ENCODE results near the gene RBM28.

RBM28 gene

DNA sequence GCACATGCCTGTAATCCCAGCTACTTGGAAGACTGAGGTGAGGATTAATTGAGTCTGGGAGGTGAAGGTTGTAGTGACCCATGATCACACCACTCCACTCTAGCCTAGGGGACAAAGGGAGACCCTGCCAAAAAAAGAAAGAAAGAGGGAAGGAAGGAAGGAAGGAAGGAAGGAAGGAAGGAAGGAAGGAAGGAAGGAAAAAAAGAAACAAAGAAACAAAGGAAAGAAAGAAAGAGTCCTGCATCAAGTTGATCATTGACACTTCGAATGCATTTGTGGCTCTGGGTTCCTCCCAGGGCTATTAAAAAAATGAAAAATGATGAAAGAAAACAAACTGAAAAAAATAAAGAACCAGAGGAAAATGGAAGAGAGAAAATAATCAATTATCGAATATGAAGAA is 21.7 kb upstream of the RBM28 start:
- H3K36me3 ChIP-seq: no peaks in the 10 kb centered on the region
- no peak for DNase-seq
- no peaks in the 10 kb centered on the region for H3K9me3 ChIP-seq (ENCODE audit: severe bottlenecking)
- no peak overlapping the region for H3K27ac ChIP-seq
- H3K27me3 ChIP-seq (ENCODE audit: insufficient read depth, low read depth, severe bottlenecking): no peaks in the 10 kb centered on the region
- TF ChIP-seq, protein P1, sequence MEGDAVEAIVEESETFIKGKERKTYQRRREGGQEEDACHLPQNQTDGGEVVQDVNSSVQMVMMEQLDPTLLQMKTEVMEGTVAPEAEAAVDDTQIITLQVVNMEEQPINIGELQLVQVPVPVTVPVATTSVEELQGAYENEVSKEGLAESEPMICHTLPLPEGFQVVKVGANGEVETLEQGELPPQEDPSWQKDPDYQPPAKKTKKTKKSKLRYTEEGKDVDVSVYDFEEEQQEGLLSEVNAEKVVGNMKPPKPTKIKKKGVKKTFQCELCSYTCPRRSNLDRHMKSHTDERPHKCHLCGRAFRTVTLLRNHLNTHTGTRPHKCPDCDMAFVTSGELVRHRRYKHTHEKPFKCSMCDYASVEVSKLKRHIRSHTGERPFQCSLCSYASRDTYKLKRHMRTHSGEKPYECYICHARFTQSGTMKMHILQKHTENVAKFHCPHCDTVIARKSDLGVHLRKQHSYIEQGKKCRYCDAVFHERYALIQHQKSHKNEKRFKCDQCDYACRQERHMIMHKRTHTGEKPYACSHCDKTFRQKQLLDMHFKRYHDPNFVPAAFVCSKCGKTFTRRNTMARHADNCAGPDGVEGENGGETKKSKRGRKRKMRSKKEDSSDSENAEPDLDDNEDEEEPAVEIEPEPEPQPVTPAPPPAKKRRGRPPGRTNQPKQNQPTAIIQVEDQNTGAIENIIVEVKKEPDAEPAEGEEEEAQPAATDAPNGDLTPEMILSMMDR (IDR thresholded peaks at IDR 0.05; ENCODE audit: low read depth, low read length): no peak
- no peak overlapping the region for H3K4me3 ChIP-seq (ENCODE audit: low read depth, low read length)

DNA sequence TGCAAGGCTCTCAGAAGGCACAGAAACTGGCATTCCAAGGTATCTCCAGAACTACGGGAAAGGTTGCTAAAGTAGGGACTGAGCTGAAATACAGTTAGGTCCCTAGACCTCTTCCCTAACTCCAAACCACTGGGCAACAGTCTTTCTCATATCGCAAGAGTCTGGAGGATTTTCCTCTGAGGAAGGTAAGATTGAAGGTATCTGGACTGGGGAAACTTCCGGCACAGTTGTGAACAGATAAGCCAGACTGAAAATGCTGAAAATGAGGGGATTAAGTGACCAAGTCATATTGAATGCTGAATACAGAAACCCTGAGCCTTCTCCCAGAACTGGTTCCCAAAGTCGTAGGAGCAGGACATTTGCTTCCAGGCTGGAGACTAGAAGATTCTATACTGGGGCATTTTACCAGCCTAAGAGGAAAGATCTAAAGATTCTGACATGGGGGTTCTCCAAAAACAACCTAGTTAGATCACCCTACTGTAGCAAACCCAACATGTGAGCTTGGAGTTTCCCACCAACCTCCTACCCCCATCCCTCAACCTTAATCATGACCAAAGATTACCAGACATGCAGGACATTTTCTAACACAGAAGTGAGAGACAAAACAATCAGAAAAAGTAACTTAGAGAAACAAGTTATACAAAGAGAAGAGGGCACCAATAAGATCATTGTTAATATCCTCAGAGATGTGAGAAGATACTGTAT is 20.6 kb upstream of the RBM28 start:
- H3K4me3 ChIP-seq (ENCODE audit: low read depth, low read length): no peak overlapping the region
- no peak for DNase-seq
- H3K9me3 ChIP-seq (ENCODE audit: severe bottlenecking): no peaks in the 10 kb centered on the region
- TF ChIP-seq, protein P1 (IDR thresholded peaks at IDR 0.05; ENCODE audit: low read depth, low read length): no peak
- no peak overlapping the region for H3K27ac ChIP-seq
- no peaks in the 10 kb centered on the region for H3K27me3 ChIP-seq (ENCODE audit: insufficient read depth, low read depth, severe bottlenecking)
- H3K36me3 ChIP-seq: no peaks in the 10 kb centered on the region

DNA sequence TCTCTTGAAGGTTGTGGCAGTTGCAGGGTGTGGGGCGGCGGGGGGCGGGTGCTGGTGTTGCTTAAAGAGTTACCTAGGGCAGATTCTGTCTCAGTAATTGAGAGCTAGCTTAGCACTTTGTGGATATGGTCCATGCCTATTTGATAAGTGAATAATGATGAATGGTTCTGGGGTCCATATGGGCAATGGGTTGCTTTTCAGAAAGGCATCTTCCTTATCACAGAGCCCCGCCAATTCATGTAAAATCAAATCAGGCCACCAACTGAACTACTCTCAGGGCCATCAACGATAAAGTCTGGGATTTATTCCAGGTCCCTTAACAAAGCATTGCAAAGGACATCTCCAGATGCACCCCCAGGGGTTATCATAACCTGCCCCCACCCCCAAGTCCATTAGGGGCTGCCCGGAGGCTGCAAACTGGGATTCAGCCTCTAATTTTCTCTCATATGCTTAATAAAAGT is 19.6 kb upstream of the RBM28 start:
- Histone ChIP-seq H3K9me3 (ENCODE audit: severe bottlenecking) (no peaks in the 10 kb centered on the region), H3K36me3 (no peaks in the 10 kb centered on the region), H3K27me3 (ENCODE audit: insufficient read depth, low read depth, severe bottlenecking) (no peaks in the 10 kb centered on the region), H3K4me3 (ENCODE audit: low read depth, low read length) (no peak overlapping the region), H3K27ac (no peak overlapping the region)
- no peak for DNase-seq
- TF ChIP-seq, protein P1 (IDR thresholded peaks at IDR 0.05; ENCODE audit: low read depth, low read length): no peak

DNA sequence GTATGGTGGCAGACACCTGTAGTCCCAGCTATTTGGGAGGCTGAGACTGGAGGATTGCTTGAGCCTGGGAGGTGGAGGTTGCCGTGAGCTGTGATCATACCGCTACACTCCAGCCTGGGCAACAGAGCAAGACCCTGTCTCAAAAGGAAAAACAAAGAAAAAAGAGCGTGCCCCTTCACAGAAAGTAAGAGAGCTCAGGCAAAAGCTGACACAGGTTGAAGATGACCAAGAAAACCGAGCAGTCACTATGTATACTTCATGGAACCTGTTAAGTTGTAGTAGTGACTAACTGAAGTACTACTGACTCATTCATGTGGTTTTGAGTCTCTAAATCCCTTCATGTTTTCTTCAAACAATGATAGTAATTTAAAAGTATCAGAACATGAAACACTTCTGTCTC is 19.0 kb upstream of the RBM28 start:
- H3K9me3 ChIP-seq (ENCODE audit: severe bottlenecking): no peaks in the 10 kb centered on the region
- H3K36me3 ChIP-seq: no peaks in the 10 kb centered on the region
- H3K27ac ChIP-seq: no peak overlapping the region
- TF ChIP-seq, protein P1 (IDR thresholded peaks at IDR 0.05; ENCODE audit: low read depth, low read length): no peak
- H3K4me3 ChIP-seq (ENCODE audit: low read depth, low read length): no peak overlapping the region
- DNase-seq: no peak
- H3K27me3 ChIP-seq (ENCODE audit: insufficient read depth, low read depth, severe bottlenecking): no peaks in the 10 kb centered on the region

DNA sequence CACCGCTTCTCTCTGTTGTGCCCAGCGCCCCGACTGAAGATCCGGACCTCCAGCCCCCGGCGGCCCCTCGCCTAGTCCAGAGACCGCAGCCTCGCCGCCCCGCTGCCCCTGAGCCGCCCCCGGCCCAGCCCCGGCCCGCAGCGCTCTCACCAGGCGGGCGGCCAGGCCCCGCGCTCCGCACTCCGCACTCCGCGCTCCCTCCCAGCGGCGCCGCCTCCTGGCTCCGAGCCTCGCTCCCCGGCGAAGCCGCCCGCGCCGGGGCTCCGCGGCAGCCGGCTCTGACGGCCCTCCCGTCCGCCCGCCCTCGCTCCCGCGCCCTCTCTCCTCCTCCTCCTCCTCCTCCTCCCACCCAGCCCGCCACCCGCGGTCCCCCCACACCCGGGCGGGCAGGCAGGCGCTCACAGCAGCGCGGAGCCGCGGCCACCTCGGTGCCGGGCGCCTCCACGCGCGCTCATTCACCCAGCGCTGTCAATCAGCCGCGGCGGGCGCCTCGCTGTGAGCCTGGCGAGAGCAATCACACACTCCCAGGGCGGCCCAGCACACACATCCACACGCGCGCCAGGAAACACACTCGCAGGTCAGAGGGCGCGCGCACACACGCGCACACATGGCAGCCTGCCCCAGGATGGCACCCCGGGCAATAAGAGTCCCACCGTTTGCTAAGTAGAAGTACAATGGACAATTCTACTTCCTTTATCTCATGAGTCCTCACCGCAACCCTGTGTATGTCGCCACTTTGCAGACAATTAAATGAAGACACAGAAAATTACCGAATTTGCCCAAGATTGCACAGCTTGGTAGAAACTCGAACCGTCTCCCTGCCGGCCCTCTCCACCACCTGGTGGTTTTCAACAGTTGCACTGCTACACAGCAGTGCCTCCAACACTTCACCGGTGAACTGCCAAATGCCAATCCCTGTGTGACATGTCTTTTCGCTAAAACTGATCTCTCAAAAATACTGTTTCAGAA is 18.0 kb upstream of the RBM28 start, which contains the start of gene PRRT4:
Gene PRRT4, minus strand, starts transcription at position 280 of the 969 bp plus-strand sequence.
- Histone ChIP-seq H3K36me3 (no peaks in the 10 kb centered on the region), H3K9me3 (ENCODE audit: severe bottlenecking) (no peaks in the 10 kb centered on the region), H3K27ac (no peak within 1 kb of the TSS), H3K4me3 (ENCODE audit: low read depth, low read length) (peak within 1 kb of the TSS; percentile 58), H3K27me3 (ENCODE audit: insufficient read depth, low read depth, severe bottlenecking) (no peaks in the 10 kb centered on the region)
- TF ChIP-seq, protein P1 (IDR thresholded peaks at IDR 0.05; ENCODE audit: low read depth, low read length): peak; percentile 21; the same call in 1 of the 2 replicates
- DNase-seq: peak; percentile 40

Data from WERI-Rb-1 (cell line).